Measurements from ENCODE around the gene GJB6. TPM values are rescaled to one million over a fixed set of nuclear protein-coding genes. Genes with fewer than 3 reads are reported as not detected.
A peak's percentile ranks its signal among the peaks of the same experiment; 100 is the strongest.

GJB6 gene
- total RNA-seq, 1 experiment from 2014 or later, result 0.84 TPM

GRCh38 chr13:20193907-20194631 is 38.0 kb downstream of the GJB6 start:
- DNase-seq (no peak), ATAC-seq (no peak)
- H3K9me3 ChIP-seq (ENCODE audit: low read length), result no peaks in the 10 kb centered on the region
- BruUV-seq (replicated peaks), result no TSS peak
- H3K9ac ChIP-seq (ENCODE audit: low read length), result no peak overlapping the region
- H2AFZ ChIP-seq (ENCODE audit: low read length), result no peak overlapping the region
- H3K79me2 ChIP-seq (ENCODE audit: low read length), result peaks cover 31% of the 10 kb centered on the region
- H3K27ac ChIP-seq (ENCODE audit: low read length), result no peak overlapping the region
- peak overlapping the region; percentile 87; the same call in 1 of the 2 replicates for H3K4me2 ChIP-seq (ENCODE audit: low read length)
- CTCF ChIA-PET, result interaction anchor here (0.6 kb wide), 1 partner anchor 511 kb away, joined by 4 read pairs; no protein-coding TSS in a partner anchor
- no peaks in the 10 kb centered on the region for H3F3A ChIP-seq (ENCODE audit: low read length, unreplicated experiment)
- peaks cover 10% of the 10 kb centered on the region; the same call in 1 of the 2 replicates for H3K36me3 ChIP-seq (ENCODE audit: low read depth, low read length)
- H3K4me1 ChIP-seq (ENCODE audit: insufficient read depth, low read length), result peaks cover 45% of the 10 kb centered on the region
- no peak for TF ChIP-seq EZH2 (IDR thresholded peaks at IDR 0.05; ENCODE audit: low read length, unreplicated experiment)
- no peak for TF ChIP-seq EZH2phosphoT487 (IDR thresholded peaks at IDR 0.05; ENCODE audit: borderline replicate concordance, low read length)
- no peak for TF ChIP-seq CTCF (conservative IDR thresholded peaks at IDR 0.05; ENCODE audit: low read depth, low read length)
- no peaks in the 10 kb centered on the region for H4K20me1 ChIP-seq (ENCODE audit: low read length)
- no peak overlapping the region for H3K4me3 ChIP-seq (ENCODE audit: low read length)
- intact Hi-C loops (cut with micrococcal nuclease), result loop anchor here (5.0 kb wide), 5 partner anchors 178 to 578 kb away; partner anchors contain the start of genes EEF1AKMT1 and IFT88
- no peaks in the 10 kb centered on the region for H3K27me3 ChIP-seq (ENCODE audit: low read length)
- POLR2A ChIA-PET (ENCODE audit: unreplicated experiment), result interaction anchor here (0.7 kb wide), 1 partner anchor 624 kb away, joined by 3 read pairs; no protein-coding TSS in a partner anchor
- H3K9me2 ChIP-seq (replicated peaks; ENCODE audit: low read length), result no peaks in the 10 kb centered on the region

GRCh38 chr13:20193162-20193906 is 38.8 kb downstream of the GJB6 start:
- Histone ChIP-seq H3K36me3 (ENCODE audit: low read depth, low read length) (peaks cover 17% of the 10 kb centered on the region; the same call in 1 of the 2 replicates), H3K79me2 (ENCODE audit: low read length) (peaks cover 39% of the 10 kb centered on the region), H3K4me2 (ENCODE audit: low read length) (peak overlapping the region; percentile 87), H4K20me1 (ENCODE audit: low read length) (no peaks in the 10 kb centered on the region), H3K27ac (ENCODE audit: low read length) (no peak overlapping the region), H3K27me3 (ENCODE audit: low read length) (no peaks in the 10 kb centered on the region), H3K4me3 (ENCODE audit: low read length) (peak overlapping the region; percentile 73), H3K9me2 (replicated peaks; ENCODE audit: low read length) (no peaks in the 10 kb centered on the region), H3K9ac (ENCODE audit: low read length) (peak overlapping the region; percentile 79), H3K9me3 (ENCODE audit: low read length) (no peaks in the 10 kb centered on the region), H3K4me1 (ENCODE audit: insufficient read depth, low read length) (peaks cover 38% of the 10 kb centered on the region), H2AFZ (ENCODE audit: low read length) (peak overlapping the region; percentile 69), H3F3A (ENCODE audit: low read length, unreplicated experiment) (no peaks in the 10 kb centered on the region)
- no TSS peak for BruUV-seq (replicated peaks)
- DNase-seq, result peak; percentile 41
- intact Hi-C loops (cut with micrococcal nuclease), result loop anchor here (5.0 kb wide), 5 partner anchors 179 to 579 kb away; partner anchors contain the start of genes EEF1AKMT1 and IFT88
- CTCF ChIA-PET, result interaction anchor here (0.7 kb wide), 1 partner anchor 114 kb away, joined by 3 read pairs; no protein-coding TSS in a partner anchor
- peak; percentile 19 for ATAC-seq
- POLR2A ChIA-PET (ENCODE audit: unreplicated experiment), result no interaction called here
- TF ChIP-seq EZH2 (IDR thresholded peaks at IDR 0.05; ENCODE audit: low read length, unreplicated experiment), result no peak
- no peak for TF ChIP-seq EZH2phosphoT487 (IDR thresholded peaks at IDR 0.05; ENCODE audit: borderline replicate concordance, low read length)
- TF ChIP-seq CTCF (conservative IDR thresholded peaks at IDR 0.05; ENCODE audit: low read depth, low read length), result no peak
